ENCODE results near the gene WNT8A.

The WNT8A gene

GRCh38 chr5:138095100-138095907 lies 11.5 kb downstream of the WNT8A start (continued):
- no peak for TF ChIP-seq TSHZ2 (CRISPR knock-in tag; IDR thresholded peaks at IDR 0.05)

- TF ChIP-seq ZNF70 (CRISPR knock-in tag; IDR thresholded peaks at IDR 0.05) (no peak), GLIS3 (CRISPR knock-in tag; IDR thresholded peaks at IDR 0.05) (no peak), TOX (CRISPR knock-in tag; IDR thresholded peaks at IDR 0.05; ENCODE audit: borderline replicate concordance) (no peak), CREB5 (CRISPR knock-in tag; IDR thresholded peaks at IDR 0.05; ENCODE audit: low read depth) (no peak), ZFP3 (CRISPR knock-in tag; IDR thresholded peaks at IDR 0.05) (no peak), ZFP30 (CRISPR knock-in tag; IDR thresholded peaks at IDR 0.05) (no peak), RARB (CRISPR knock-in tag; IDR thresholded peaks at IDR 0.05) (no peak), TCF4 (CRISPR knock-in tag; IDR thresholded peaks at IDR 0.05; ENCODE audit: borderline replicate concordance) (no peak), ZNF565 (CRISPR knock-in tag; conservative IDR thresholded peaks at IDR 0.05; ENCODE audit: low read depth) (no peak), ZNF8 (CRISPR knock-in tag; IDR thresholded peaks at IDR 0.05) (no peak), TSHZ2 (CRISPR knock-in tag; IDR thresholded peaks at IDR 0.05) (no peak), OSR1 (CRISPR knock-in tag; IDR thresholded peaks at IDR 0.05) (no peak), PPARA (CRISPR knock-in tag; IDR thresholded peaks at IDR 0.05; ENCODE audit: borderline replicate concordance) (no peak)
- ATAC-seq, result no peak
Observed at GRCh38 chr5:138096363-138096762, 12.5 kb downstream of the WNT8A start.

- TF ChIP-seq OSR1 (CRISPR knock-in tag; IDR thresholded peaks at IDR 0.05), result no peak
- ATAC-seq, result no peak
Observed at GRCh38 chr5:138096997-138097828, 13.4 kb downstream of the WNT8A start.

GRCh38 chr5:138102454-138103318 lies 18.9 kb downstream of the WNT8A start:
- TF ChIP-seq ZC3H10 (CRISPR knock-in tag; IDR thresholded peaks at IDR 0.05) (no peak), PPARA (CRISPR knock-in tag; IDR thresholded peaks at IDR 0.05; ENCODE audit: borderline replicate concordance) (no peak), TOX (CRISPR knock-in tag; IDR thresholded peaks at IDR 0.05; ENCODE audit: borderline replicate concordance) (no peak), PATZ1 (CRISPR knock-in tag; IDR thresholded peaks at IDR 0.05; ENCODE audit: borderline replicate concordance) (no peak), RARB (CRISPR knock-in tag; IDR thresholded peaks at IDR 0.05) (no peak)
- ATAC-seq, result no peak

All from SK-N-SH treated with all-trans-retinoic acid at 6 μM for 48 hours (cell line).